HK-2 (cell line): ENCODE data around the gene DBN1.
A peak's percentile ranks its signal among the peaks of the same experiment; 100 is the strongest.

Experiments used
- DNase-seq: peaks from one replicate; pipeline ENCODE4 v3.0.0-alpha.2; 2018; ENCODE audit not compliant: unreplicated experiment

Gene DBN1

GRCh38 chr5:177474002-177474476 is 605 bp upstream of the DBN1 start:
- no peak for DNase-seq

- peak; percentile 53 for DNase-seq
These were observed 683 bp downstream of the DBN1 start for GRCh38 chr5:177472460-177473442.

GRCh38 chr5:177471610-177472356 is 1.7 kb downstream of the DBN1 start:
- no peak for DNase-seq

- no peak for DNase-seq
These were observed 2.5 kb downstream of the DBN1 start for GRCh38 chr5:177470759-177471536.

- no peak for DNase-seq
These were observed 3.5 kb downstream of the DBN1 start for GRCh38 chr5:177469750-177470525.

GRCh38 chr5:177468685-177469628 is 4.5 kb downstream of the DBN1 start:
- DNase-seq: no peak

GRCh38 chr5:177468329-177468684 is 5.1 kb downstream of the DBN1 start:
- no peak for DNase-seq

GRCh38 chr5:177467436-177467835 is 6.0 kb downstream of the DBN1 start:
- DNase-seq: no peak

- DNase-seq: no peak
These were observed 6.6 kb downstream of the DBN1 start for GRCh38 chr5:177466861-177467260.

- no peak for DNase-seq
These were observed 8.4 kb downstream of the DBN1 start for GRCh38 chr5:177465044-177465443.

GRCh38 chr5:177462021-177462670 is 11.3 kb downstream of the DBN1 start:
- DNase-seq: no peak

- no peak for DNase-seq
These were observed 13.4 kb downstream of the DBN1 start for GRCh38 chr5:177459819-177460628.

- DNase-seq: no peak
These were observed 14.1 kb downstream of the DBN1 start for GRCh38 chr5:177459357-177459756.

- peak; percentile 31 for DNase-seq
These were observed 14.5 kb downstream of the DBN1 start for GRCh38 chr5:177458912-177459350.

GRCh38 chr5:177457852-177458681 is 15.4 kb downstream of the DBN1 start:
- DNase-seq: no peak

- peak; percentile 80 for DNase-seq
These were observed 16.2 kb downstream of the DBN1 start for GRCh38 chr5:177456976-177457851.

GRCh38 chr5:177456591-177456964 is 16.9 kb downstream of the DBN1 start:
- DNase-seq: no peak
